HUDEP-2 (cell line): ENCODE data around the gene TOR4A.

ENCODE experiments used
- DNase-seq, 76 experiments: peaks; one replicate each; lab custom pipeline; 2025; ENCODE audit not compliant: unreplicated experiment in 76 of 76; lab: John Stamatoyannopoulos, UW

Gene TOR4A

DNA sequence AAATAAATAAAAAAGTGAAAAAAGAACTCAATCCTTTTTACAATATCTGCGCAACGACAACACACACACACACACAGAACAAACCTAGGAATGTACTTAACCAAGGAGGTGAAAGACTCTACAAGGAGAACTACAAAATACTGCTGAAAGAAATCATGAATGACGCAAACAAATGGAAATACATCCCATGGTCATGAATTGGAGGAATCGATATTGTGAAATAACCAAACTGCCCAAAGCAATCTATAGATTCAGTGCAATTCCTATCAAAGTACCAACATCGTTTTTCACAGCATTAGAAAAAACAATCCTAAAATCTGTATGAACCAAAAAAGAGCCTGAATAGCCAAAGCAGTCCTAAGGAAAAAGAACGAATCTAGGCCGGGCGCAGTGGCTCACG is 54.4 kb downstream of the TOR4A start:
- DNase-seq: no peak
